NK-92 (cell line): Measurements from ENCODE around the gene ZNF384.

Experiments
- DNase-seq: peaks from one replicate; lab custom pipeline; 2025; ENCODE audit not compliant: unreplicated experiment; lab: John Stamatoyannopoulos, UW

The ZNF384 gene

DNA sequence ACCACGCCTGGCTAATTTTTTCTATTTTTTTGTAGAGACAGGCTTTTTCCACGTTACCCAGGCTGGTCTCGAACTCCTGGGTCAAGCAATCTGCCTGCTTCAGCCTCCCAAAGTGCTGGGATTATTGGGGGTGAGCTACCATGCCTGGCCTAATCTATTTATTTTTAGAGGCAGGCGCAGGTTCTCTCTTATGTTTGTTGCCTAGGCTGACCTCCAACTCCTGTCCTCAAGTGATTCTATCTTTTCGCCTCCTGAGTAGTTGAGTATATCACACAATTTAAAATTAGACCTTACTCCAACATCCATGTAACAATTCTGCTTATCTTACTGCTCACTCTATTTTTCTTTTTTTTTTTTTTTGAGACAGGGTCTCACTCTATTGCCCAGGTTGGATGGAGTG, 35.2 kb downstream of the ZNF384 start:
- no peak for DNase-seq

DNA sequence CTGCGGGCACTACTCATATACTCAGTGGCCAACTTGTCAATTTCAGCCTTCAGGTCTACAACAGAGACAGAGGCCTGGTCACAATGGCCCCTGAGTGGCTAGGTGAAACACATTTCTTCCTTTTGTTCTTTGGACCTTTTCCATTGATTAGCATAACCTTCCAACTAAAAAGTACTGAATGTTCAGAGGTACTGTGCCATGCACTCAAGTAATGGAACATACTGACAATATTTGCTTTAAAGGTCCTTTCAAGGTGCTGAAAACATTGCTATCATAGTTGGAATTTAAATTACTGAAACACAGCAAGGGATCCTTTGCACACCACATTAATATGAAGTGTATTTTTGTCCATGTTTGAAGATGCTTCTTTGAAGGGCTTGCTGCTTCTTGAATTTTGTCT, 35.8 kb downstream of the ZNF384 start:
- no peak for DNase-seq

DNA sequence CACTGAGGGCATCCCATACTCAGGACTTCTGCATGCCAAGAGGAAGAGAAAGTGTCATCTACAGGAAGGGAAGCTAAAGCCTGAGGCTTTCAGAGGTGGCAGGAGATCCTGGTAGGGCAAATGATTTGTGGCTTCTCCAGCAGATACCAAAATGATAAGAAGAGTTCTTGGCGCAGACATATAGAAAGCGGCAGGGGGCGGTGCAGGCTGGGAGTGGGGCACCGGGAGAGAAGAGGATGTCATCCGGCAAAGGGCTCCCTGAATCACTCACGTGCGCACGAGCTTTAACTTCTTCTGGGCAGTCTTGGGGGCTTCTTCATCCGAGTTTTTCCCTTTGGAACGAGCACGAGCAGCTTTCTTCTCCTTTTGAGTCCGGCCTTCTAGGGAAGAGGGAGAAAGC, 36.8 kb downstream of the ZNF384 start:
- no peak for DNase-seq

DNA sequence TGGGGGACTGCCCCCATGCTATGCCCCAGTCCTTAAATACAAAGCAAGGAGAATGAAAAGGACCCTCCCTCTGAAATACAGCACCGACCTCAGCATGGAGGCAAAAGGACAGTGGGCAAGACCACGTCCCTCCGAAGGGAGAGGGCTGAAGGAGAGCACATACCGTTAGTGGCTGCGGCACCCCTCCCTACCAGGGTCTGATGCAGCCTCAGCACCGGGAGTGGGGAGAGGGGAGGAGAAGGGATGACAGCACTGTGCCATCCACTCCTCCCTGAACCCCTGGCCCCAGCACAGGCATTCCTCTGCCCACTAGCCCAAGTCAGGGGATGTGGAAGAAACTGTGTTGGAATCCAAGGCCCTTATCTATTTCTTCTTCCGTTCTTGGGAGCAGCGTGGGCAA, 38.3 kb downstream of the ZNF384 start:
- no peak for DNase-seq

DNA sequence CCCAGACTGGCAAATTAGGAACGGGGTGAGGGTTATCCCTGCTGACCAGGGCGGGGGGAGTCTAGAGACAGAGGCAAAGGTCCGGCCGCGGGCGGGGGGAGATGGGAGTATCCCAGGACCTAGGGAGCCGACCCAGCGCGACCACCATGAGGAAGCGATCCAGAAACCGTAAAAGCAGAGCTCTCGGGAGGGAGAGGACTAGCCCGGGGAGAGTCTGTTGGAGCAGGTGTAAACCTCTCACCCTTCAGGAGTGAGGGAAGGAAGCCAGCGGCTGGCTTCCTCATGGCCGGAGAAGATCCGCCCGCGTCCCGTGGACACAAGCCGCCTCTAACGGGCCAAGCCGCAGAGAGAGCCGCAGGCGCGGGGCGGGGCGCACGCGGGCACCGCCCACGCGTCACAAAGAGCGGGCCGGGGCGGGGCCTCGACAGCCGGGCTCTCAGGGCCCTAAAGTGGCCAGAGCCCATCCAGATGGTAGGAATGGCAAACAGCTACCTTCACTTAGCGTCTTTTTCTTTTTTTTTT, 42.0 kb downstream of the ZNF384 start, which contains the start of gene ACRBP:
Gene ACRBP (minus strand): TSS at position 350 of the 522 bp plus-strand sequence. CDS start 66 bp downstream, at position 284.
- DNase-seq = no peak

DNA sequence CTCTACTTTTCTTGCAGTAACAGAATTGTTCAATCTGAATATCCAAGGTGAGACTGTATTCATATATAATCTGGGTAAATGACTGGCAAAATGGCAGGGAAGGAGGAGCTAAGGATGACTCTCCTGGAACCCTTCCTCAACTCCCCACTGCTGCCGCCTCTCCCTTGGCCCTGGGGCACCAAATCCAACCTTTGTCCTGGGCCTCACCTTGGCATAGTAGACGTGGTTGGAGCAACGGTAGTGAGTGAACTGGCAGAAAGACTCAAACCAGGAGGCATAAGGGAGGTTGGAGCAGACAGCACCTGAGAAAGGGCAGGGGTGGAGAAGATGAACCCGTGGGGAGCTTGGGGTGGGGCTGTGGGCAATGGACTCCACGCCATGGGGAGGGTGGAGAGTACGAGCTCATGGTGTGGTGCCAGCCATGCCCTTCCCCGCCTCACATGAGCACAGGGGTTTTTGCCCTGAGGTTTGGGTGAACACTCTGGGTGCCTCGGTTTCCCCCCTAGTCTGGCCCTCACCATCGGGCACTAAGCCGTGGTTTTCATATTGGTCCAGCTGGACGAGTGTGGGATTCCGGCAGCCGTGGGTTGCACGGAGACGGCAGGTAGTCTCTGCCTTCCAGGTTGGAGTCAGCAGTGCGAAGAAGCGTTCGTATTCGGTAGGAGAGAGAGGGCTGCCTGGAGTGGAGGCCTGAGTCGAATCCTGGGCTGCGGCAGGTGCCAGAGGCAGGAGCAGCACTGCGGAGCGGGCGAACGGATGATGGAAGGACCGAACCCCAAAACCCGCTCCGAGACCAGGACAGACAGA, 42.7 kb downstream of the ZNF384 start:
- no peak for DNase-seq

DNA sequence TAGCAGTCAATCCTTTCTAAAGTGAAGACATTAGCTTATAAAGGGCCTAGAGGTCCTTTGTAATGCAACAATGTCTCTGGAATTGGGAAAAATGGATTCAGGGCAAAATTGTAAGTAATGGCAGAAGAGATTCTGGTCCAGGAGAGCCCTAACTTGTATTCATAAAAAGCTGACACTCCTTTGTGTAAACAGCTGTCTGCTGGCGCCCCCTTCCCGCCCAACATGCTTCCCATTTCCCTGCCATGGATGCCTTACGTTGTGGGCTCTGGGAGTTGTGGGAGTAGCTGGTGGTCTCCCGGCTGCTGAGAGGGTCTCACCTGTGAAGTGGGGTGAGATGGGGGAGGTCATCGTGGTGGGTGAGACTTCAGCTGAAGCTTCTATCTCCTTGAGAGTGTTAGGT, 44.3 kb downstream of the ZNF384 start:
- no peak for DNase-seq

DNA sequence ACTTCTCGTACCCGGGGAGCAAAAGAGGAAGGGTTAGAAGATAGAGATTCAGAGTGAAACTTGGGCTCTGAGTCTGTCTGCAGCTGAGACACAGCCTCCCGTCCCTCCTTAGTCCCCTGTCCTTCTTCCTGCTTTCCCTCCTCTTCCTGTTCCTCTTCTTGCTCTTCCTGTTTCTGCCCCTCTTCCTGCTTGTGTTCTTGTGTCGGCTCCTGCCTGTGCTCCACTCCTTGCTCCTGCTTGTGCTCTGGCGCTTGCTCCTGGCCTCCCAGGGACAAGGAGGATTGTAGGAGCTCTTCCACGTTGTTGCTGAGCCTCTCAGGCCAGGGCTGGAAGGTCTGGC, 44.9 kb downstream of the ZNF384 start:
- DNase-seq = no peak

DNA sequence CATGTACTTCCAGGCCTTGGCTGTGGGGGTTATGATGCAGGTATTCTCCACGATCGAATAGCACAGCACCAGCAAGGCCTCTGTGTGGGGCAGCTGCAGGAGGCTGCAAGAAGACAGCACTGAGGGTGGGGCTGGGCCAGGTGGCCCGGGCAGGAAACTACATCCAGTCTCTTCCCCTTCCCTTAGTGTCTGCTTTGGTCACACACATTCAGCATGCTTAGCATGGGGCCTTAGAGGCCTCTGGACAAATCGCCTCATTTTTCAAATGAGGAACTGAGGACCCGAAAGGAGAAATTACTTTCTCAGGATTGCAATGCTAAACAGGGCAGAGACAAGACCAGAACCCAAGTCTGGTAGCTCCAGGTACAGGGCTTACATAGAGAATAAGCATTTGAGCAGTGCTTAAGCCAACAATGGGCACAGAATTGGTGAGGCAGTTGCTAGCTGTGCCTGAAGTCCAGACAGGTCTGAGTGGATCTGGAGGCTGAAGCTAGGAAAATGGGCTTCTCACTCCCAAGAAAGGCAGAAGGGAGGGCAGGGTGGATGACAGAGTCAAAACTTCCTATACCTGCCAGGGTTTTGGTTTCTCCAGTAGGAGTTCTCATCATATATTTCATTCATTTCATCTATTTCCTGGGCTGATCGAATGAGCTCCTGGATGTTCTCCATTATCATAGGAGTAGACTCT, 45.5 kb downstream of the ZNF384 start:
- no peak for DNase-seq

DNA sequence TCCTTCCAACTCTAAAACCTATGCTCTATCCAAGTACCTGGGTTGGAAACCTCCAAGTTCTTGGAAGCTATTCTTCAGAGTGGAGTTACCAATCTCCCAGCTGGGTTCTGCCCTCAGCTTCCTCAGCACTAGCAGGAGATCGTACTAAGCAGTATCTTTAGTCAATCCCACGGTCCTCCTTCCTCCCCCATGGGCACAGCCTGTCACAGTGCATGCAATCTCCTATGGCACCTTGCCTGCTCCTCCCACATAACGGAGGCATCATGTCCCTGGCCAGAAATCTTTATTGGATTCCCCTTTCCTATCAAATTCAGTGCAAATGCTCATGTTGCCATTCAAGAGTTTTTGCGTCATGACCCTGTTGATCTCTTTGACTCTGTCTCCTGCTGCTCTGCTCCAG, 48.0 kb downstream of the ZNF384 start:
- no peak for DNase-seq

DNA sequence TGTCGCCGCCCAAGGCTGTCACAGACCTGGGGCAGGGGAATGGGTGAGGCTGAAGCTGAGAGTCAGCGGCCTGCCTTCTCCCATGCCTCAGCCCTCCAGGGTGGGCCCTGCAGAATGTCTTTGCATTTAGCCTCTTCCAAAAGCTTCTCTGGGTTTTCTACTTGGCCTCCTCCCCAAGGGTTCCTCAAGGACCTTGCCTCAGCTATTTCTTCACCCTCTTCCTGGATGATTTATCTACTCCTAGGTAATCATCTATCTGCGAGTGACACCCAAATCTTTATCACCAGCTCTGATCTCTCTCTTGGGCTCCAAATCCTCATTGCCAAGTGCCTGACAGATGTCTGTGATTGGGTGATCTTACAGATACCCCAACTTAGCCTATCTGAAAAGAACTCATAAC, 48.7 kb downstream of the ZNF384 start:
- no peak for DNase-seq

DNA sequence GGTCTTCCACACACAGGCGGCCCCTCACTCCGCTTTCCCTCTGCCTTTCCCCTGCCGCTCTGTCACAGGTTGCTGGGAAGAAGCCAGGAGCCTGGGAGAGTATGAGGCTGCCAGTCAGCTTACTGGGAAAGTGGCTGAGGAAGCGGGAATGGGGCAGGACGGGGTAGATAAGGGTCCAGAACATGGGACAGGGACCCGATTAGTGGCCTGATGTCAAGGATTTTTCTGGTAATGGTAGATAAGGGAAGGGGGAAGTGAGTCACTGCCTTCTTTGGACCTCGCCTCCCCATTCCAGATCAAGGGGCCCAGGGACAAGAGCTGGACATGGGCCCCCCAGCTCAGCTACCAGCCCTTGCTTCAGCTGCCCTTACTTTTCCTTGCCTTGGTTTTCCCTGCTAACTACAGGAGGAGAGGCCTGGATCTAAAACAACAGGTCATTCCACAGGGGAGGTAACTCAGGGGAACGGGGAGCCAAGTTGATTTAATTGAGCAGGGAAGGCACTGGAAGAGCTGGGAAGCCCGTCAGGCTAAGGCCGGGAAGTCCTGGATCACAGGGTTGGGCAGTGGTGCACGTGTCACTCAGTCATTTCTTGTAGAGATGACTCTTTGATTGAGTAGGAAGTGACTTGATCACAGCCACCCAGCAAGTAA, 49.9 kb downstream of the ZNF384 start:
- DNase-seq = no peak

DNA sequence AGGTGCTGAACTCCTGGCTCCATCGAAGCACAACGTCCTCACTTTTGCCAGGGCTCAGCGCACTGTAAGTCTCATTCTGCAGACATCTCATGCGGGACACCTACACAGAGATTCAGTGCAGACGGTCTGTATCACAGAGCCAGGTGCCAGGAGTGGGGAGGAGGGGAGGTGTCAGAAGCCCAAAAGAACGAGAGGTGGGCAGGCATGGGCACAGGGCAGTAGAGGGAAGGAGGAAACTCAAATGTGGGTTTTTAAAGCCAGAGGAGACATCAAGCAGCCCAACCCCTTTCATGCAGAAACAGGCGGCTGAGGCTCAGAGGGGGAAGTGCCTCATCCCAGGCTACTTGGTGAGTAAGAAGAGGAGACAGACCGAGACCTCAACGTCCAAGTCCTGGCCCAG, 50.9 kb downstream of the ZNF384 start:
- DNase-seq = no peak

DNA sequence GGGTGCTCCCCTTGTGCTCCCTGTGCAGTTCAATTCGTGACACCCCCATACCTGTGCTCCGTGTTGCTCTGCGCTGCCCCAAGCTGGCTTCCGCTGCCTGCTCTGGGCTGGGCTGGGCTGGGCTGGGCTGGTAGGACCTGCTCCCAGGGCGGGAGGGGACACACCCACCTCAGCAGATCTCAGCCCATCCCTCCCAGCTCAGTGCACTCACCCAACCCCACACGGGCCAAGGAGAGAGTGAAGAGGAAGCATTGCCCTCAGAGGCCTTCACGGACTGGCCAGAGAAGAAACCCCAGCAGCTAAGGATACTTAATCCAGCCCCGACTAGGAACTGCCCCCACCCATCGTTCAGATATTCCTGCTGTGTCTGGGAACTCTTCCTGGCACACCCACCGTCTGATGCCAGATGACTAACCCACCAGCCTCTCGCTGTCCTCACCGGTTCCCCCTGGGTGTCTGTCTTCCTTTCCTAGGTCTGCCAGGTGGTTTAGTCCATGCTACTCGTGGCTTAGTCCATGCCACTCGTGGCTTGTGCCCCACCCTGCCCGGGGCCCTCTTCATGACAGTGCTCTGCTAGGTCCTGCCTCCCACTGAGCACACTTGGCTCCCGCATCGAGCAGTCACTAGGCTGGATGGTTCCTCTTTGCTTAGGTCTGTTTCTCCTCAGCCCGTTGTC, 53.2 kb downstream of the ZNF384 start, which contains the start of gene LPAR5:
Gene LPAR5 (minus strand): TSS at position 104 of the 676 bp plus-strand sequence. CDS start 14,711 bp downstream, outside the sequence.
- no peak for DNase-seq

DNA sequence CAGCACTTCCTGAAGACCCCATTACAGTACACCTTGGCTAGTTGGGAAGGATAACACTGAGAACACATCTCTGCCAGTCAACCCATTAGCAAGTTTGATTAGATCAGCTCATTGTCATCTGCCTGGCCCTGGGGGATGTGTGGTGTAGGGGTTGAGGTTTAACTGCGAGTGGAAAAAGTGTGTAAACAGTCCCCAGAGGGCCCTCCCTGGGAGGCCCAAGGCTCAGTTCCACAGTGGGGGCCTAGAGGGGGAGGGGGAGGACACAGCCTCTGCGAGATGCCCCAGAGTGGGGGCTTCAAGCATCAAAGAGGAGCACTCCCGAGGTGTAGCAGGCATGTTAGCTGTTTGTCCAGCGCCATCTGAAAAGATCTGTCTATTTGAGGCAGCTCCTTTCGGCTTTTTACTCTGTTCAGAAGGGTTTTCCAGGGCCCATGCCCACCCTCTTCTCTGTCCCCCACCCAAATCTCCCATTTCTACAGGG, 53.8 kb downstream of the ZNF384 start:
- no peak for DNase-seq

DNA sequence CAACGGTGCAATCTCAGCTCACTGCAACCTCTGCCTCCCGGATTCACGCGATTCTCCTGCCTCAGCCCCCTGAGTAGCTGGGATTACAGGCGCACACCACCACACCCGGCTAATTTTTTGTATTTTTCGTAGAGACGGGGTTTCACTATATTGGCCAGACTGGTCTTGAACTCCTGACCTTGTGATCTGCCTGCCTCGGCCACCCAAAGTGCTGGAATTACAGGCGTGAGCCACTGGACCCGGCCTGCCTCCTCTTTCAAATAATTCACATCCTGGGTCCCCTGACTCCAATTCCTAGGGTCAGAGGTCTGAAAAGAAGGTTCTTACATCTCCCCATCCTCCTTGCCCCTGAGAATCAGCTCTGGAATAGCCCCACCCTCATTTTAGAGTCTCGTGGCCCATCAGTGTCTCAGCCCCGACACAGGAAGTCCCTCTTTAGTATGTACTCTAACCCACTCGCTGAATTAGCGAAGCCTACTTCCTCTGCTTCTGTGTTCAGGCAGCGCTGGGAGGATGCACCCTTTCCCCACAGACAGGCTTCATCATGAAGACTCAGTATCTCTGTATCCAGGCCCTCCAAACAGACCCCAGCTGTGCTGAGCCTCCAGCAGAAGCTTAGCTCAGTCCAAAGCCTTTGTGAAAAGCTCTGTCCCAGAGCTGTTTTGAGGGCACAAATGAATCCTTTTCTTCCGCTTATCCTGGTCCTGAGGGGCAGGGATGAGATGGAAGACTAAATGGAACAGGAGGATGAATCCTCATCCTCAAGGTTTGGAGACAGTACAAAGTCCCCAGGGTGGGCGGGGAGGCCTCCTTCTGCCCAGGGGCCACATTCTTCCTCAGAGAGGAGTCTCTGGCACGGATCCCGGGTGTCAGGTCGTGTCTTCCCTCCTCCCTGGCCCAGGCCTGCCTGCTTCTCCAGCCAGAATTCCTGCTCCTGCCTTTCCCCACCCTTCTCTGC, 56.9 kb downstream of the ZNF384 start:
- DNase-seq = no peak

DNA sequence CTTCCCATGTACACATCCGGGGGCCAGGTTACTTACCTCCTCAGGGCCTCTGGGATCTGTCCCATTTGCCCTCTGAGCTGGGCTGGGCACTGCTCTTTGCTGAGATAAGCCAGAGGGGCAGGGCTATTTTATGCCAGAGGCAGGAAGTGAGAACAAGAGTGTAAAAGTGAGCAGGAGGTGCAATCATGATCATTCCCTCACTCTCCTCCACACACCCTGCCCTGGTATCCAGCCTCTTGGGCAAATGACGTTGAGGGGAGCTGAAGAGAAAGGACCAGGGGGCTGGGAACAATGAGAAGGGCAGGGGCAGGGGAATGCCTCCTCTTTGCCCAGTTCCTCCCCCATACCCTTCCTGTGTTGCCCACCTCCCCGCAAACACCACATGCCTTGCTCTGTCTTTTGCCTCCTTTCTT, 57.6 kb downstream of the ZNF384 start:
- DNase-seq = no peak

DNA sequence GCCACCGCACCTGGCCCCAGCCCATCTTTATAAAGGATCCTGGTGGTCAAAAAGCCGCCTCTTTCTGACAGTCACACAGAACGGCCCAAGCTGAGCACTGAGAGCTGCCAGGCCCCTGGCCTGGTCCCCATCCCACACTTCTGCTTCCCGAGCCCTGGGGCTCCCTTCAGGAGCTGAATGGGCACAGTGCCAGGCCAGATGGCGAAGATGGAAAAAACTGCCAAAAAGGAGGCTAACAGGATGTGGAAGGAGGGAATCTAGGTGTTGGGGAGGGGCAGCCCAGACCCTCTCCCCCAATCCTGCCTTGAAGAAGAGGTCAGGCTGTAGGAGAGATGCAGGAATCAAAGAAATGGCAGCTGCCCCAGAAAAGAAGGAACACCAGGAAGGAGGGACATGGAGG, 58.4 kb downstream of the ZNF384 start:
- DNase-seq = no peak

DNA sequence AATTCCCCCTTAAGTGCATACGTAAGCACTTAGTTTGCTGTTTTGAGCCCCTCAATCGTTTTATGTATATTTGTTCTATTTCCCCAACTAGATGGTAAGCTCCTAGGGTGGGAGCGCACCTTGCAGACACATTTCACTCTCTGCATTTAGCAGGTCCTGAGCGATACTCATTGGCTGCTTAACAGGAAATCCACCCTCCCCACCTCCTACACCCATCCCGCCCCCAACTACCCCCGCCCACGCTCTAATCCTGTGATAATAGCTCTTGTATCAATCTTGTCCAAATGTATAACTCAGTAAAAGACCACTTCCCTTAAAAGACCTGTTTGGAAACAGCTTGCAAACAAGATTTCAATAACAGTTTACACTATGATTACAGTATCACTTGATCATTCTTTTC, 61.6 kb downstream of the ZNF384 start:
- DNase-seq = no peak
